Esophagus squamous epithelium (tissue), 5 donors: Measurements from ENCODE around the gene UBXN10. TPM values are rescaled to one million over a fixed set of nuclear protein-coding genes. Genes with fewer than 3 reads are reported as not detected.

Source experiments
- DNase-seq: peaks from one replicate; lab custom pipeline; 2025; lab: John Stamatoyannopoulos, UW
- H3K27ac ChIP-seq, 4 donors: fragments of 200-600 bp; sonication (generic); one replicate each; pipeline ENCODE4 v1.5.1; 2016 to 2019; ENCODE audit warnings: mild to moderate bottlenecking in 1 of 4
- H3K27me3 ChIP-seq, 4 donors: fragments of 200-600 bp; sonication (generic); 1 replicate in 3 of 4; 2 replicates in 1 of 4; pipeline versions ENCODE4 v1.5.1 to v1.6.0; 2017 to 2021; ENCODE audit warnings: antibody characterized with exemption in 1 of 4
- H3K36me3 ChIP-seq, 3 donors: fragments of 200-600 bp; sonication (generic); one replicate each; pipeline ENCODE4 v1.5.1; 2016 to 2019
- H3K4me1 ChIP-seq, 3 donors: fragments of 200-600 bp; sonication (generic); one replicate each; pipeline ENCODE4 v1.5.1; 2017 to 2019
- H3K4me3 ChIP-seq, 4 donors: fragments of 200-600 bp; sonication (generic); 1 replicate in 3 of 4; 2 replicates in 1 of 4; pipeline ENCODE4 v1.5.1; 2016 to 2019; ENCODE audit warnings: mild to moderate bottlenecking in 2 of 4, moderate library complexity in 1 of 4
- H3K9me3 ChIP-seq, 3 donors: fragments of 200-600 bp; sonication (generic); one replicate each; pipeline ENCODE4 v1.5.1; 2016 to 2019
- POLR2A ChIP-seq, 4 donors: fragments of 450-650 bp; IDR thresholded peaks; one replicate each; pipeline ENCODE4 v1.6.1; 2017; ENCODE audit warnings: antibody characterized with exemption in 4 of 4, mild to moderate bottlenecking in 4 of 4, moderate library complexity in 3 of 4
- WGBS, 2 donors: methylation state at CpG; one replicate each; pipeline ENCODE4 v1.1.5; 2018; 5-methylcytosine and 5-hydroxymethylcytosine counted together
- intact Hi-C: fragments of 100-400 bp; cut with DNase I; formaldehyde crosslinking; loops from one replicate; pipeline ENCODE4 v1.15.0; 2022
- total RNA-seq, 4 donors: library from RNA; depleted of rRNA; stranded (reverse); fragments of >200 nt; gene quantifications; one replicate each; pipeline ENCODE4 v1.1.0, GENCODE V29; 2016
- TF ChIP-seq, protein P1 (sequence below), 6 experiments: fragments of 450-650 bp in 4 of 6; fragments of 200-600 bp in 2 of 6; sonication (generic) in 2 of 6; IDR thresholded peaks; one replicate each; pipeline ENCODE4 v1.5.1; 2016 to 2019; ENCODE audit warnings: antibody characterized with exemption in 6 of 6, mild to moderate bottlenecking in 4 of 6, moderate library complexity in 4 of 6
- donor health status: DM: yes; HTN: yes; CAD: no.

Gene UBXN10
- total RNA-seq, 4 donors from 2014 or later: 0.11 to 5.5 (median 0.81) TPM

DNA sequence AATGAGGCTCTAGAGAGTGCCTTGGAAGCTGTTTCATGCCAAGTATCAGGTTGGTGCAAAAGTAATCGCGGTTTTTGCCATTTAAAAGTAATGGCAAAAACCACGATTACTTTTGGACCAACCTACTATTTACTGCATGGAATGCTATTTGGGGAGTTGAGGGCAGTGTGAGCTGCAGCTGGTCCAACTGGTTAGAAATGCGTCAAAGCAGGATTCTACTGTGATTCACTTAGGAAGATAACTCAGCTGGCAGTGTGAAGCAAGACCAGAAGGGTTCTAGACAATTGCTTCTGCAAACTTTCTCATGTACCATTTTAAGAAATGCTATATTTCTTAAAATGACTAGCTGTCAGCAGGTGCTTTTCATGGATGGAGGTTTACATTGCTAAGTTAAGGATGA lies 21.6 kb downstream of the UBXN10 start:
- intact Hi-C loops: no loop called here
- no peak overlapping the region for H3K4me3 ChIP-seq
- H3K27ac ChIP-seq: no peak overlapping the region
- no peaks in the 10 kb centered on the region for H3K9me3 ChIP-seq
- H3K27me3 ChIP-seq: peaks cover 0 to 32% (median 0%) of the 10 kb centered on the region in 4 donors
- TF ChIP-seq, protein P1, sequence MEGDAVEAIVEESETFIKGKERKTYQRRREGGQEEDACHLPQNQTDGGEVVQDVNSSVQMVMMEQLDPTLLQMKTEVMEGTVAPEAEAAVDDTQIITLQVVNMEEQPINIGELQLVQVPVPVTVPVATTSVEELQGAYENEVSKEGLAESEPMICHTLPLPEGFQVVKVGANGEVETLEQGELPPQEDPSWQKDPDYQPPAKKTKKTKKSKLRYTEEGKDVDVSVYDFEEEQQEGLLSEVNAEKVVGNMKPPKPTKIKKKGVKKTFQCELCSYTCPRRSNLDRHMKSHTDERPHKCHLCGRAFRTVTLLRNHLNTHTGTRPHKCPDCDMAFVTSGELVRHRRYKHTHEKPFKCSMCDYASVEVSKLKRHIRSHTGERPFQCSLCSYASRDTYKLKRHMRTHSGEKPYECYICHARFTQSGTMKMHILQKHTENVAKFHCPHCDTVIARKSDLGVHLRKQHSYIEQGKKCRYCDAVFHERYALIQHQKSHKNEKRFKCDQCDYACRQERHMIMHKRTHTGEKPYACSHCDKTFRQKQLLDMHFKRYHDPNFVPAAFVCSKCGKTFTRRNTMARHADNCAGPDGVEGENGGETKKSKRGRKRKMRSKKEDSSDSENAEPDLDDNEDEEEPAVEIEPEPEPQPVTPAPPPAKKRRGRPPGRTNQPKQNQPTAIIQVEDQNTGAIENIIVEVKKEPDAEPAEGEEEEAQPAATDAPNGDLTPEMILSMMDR (IDR thresholded peaks at IDR 0.05): no peak
- no peak for TF ChIP-seq POLR2A (IDR thresholded peaks at IDR 0.05)
- H3K36me3 ChIP-seq: no peaks in the 10 kb centered on the region
- DNase-seq: no peak
- peaks cover 0 to 17% (median 9%) of the 10 kb centered on the region in 3 donors for H3K4me1 ChIP-seq
- WGBS, 2 donors: 72 to 73% methylated on average over 4 of the region's 4 CpGs

DNA sequence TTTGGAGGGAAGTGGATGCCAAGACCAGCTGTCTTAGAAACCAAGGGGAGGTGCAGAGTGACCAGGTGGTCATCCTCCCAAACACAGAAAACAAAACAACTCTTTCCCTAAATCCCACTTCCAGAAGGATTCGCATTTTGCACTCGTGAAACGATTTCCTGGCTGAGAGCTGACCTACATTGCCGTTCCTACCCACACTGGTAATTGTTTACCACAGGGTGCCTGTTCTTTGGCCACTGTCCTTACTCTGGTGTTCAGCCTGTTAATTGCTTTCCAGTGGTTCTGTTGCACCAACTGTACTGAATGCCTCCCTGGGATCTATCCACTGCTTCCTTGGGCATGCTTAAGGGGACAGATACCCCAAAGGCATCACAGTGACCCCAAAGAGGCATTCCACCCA lies 23.6 kb downstream of the UBXN10 start:
- Histone ChIP-seq H3K4me3 (no peak overlapping the region), H3K27ac (no peak overlapping the region), H3K36me3 (no peaks in the 10 kb centered on the region), H3K27me3 (peaks cover 0 to 43% (median 0%) of the 10 kb centered on the region in 4 donors), H3K9me3 (no peaks in the 10 kb centered on the region), H3K4me1 (peaks cover 0 to 26% (median 15%) of the 10 kb centered on the region in 3 donors)
- DNase-seq: no peak
- TF ChIP-seq POLR2A (IDR thresholded peaks at IDR 0.05): no peak
- TF ChIP-seq, protein P1 (IDR thresholded peaks at IDR 0.05): no peak
- WGBS, 2 donors: 60 to 91% methylated on average over 4 of the region's 4 CpGs
- intact Hi-C loops: no loop called here

DNA sequence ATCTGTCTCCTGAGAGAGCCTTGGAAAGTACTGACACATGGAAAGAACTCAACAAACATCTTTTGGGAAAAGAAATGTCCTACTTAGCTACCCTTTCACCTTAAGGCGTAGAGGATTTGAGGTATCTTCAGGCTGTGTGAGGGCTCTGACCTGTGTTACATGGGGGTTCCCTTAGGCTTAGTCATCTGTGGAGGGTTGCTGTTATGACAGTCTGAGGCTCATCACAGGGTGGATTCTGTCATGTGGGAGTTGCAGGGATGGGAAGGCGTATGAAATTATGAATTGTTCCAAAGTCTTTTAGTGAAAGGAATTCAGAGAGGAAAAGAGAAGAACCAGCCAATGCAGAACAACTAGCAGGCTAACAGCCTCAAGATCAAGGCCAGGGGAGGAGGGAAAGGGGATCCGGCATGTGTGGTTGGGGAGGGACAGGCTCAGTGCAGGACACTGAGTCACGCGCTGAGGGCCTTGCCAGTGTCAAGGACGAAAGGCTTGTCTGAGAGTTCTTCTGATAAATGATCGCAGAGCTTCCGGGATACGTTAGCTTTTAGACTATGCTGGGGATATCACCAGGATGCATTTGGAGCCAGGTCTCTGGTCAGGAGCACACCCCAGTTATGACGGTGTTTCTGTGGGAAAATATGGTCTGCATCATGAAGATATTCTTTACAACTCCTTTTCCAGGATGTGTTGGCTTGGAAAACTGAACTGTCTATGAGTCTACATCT lies 25.0 kb downstream of the UBXN10 start:
- H3K27ac ChIP-seq: peak overlapping the region in 1 of 4 donors; percentile 11
- no peak overlapping the region for H3K4me3 ChIP-seq
- no peaks in the 10 kb centered on the region for H3K9me3 ChIP-seq
- peaks cover 0 to 26% (median 15%) of the 10 kb centered on the region in 3 donors for H3K4me1 ChIP-seq
- DNase-seq: no peak
- WGBS, 2 donors: 76 to 85% methylated on average over 9 to 10 of the region's 10 CpGs
- peaks cover 0 to 55% (median 0%) of the 10 kb centered on the region in 4 donors for H3K27me3 ChIP-seq
- no peak for TF ChIP-seq POLR2A (IDR thresholded peaks at IDR 0.05)
- TF ChIP-seq, protein P1 (IDR thresholded peaks at IDR 0.05): no peak
- H3K36me3 ChIP-seq: no peaks in the 10 kb centered on the region
- intact Hi-C loops: loop anchor here (5.0 kb wide), 1 partner anchor 281 kb away; no protein-coding TSS in a partner anchor

DNA sequence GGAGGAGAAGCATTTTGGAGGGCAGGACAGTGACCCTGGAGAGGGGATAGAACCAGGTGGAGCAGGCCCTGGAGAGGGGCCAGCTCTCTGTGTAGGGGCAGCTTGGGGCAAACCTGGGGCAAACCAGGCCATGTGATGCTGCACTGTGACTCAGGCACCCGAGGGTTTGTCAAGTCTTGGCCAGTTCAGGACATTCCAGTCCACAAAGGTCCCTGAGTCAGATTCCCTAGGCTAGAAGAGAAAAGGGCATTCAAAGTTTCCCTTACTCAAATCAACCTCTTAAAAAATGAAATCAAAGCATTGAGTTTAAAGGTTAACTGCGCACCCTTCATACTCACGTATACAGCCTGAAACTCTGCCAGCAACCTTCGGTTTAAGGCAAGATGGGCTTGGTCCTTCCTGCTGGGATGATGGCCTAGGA lies 25.6 kb downstream of the UBXN10 start:
- H3K36me3 ChIP-seq: no peaks in the 10 kb centered on the region
- peaks cover 0 to 61% (median 0%) of the 10 kb centered on the region in 4 donors for H3K27me3 ChIP-seq
- 24 to 39% methylated on average over 3 to 4 of the region's 4 CpGs for WGBS, 2 donors
- no peak overlapping the region for H3K4me3 ChIP-seq
- TF ChIP-seq, protein P1 (IDR thresholded peaks at IDR 0.05): no peak
- no peak for TF ChIP-seq POLR2A (IDR thresholded peaks at IDR 0.05)
- intact Hi-C loops: loop anchor here (5.0 kb wide), 1 partner anchor 281 kb away; no protein-coding TSS in a partner anchor
- H3K4me1 ChIP-seq: peaks cover 0 to 26% (median 15%) of the 10 kb centered on the region in 3 donors
- H3K9me3 ChIP-seq: no peaks in the 10 kb centered on the region
- peak overlapping the region in 3 of 4 donors; percentile 5 to 39 (median 37) for H3K27ac ChIP-seq
- no peak for DNase-seq

DNA sequence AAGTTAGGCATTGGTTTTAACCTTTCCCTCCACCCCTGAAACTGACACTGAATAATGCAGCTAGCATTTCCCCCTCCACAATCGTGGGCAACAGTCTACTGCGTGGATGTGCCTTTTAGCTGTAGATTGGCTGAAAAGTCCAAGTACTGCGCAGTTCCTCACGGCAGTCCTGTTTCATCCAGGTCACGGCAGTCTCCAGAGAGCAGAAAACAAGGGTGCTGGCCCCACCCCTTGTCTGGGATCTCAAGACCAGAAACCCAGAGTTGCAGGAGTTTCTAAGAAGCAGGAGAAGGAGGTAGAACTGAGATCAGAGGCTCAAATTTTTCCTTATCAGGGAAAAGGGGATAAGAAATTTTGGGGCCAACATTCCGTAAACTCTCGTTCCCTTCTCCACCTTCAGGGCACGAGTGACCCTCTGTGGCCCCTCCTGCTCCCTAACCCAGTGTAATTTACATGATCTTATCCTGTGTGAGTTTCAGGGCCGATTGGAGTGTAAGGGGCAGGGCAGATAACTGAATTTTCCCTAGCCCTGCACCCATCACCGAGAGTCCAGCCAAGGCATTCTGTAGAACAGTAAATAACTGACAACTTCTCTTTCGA lies 26.3 kb downstream of the UBXN10 start:
- Histone ChIP-seq H3K4me3 (no peak overlapping the region), H3K27ac (peak overlapping the region in 3 of 4 donors; percentile 5 to 39 (median 37)), H3K36me3 (no peaks in the 10 kb centered on the region), H3K27me3 (peaks cover 0 to 64% (median 0%) of the 10 kb centered on the region in 4 donors), H3K4me1 (peaks cover 0 to 26% (median 15%) of the 10 kb centered on the region in 3 donors), H3K9me3 (no peaks in the 10 kb centered on the region)
- no peak for DNase-seq
- 65% methylated on average over 9 to 11 of the region's 11 CpGs for WGBS, 2 donors
- no peak for TF ChIP-seq POLR2A (IDR thresholded peaks at IDR 0.05)
- TF ChIP-seq, protein P1 (IDR thresholded peaks at IDR 0.05): no peak
- intact Hi-C loops: loop anchor here (5.0 kb wide), 1 partner anchor 280 kb away; no protein-coding TSS in a partner anchor
